ENCODE results near the gene CKB.

The CKB gene

GRCh38 chr14:103520269-103520656 lies 2.4 kb downstream of the CKB start:
- no peak for DNase-seq
- Histone ChIP-seq H3K56ac (ENCODE audit: low read length) (no peak overlapping the region), H4K8ac (ENCODE audit: low read depth, low read length) (no peak overlapping the region), H3K79me1 (ENCODE audit: low read length) (no peaks in the 10 kb centered on the region), H4K5ac (ENCODE audit: low read length) (no peak overlapping the region), H3K4ac (ENCODE audit: low read depth, low read length) (no peak overlapping the region), H2BK5ac (ENCODE audit: low read length) (no peak overlapping the region), H3K4me1 (ENCODE audit: control insufficient read depth, low read depth, low read length) (no peaks in the 10 kb centered on the region), H2AK5ac (ENCODE audit: low read length) (no peak overlapping the region), H3K27me3 (ENCODE audit: insufficient read depth, low read length, poor library complexity) (peaks cover 5% of the 10 kb centered on the region), H2BK120ac (ENCODE audit: low read depth, low read length) (no peak overlapping the region), H2BK15ac (replicated peaks; ENCODE audit: low read depth) (no peak overlapping the region), H3K9ac (ENCODE audit: low read length) (no peak overlapping the region), H3K36me3 (ENCODE audit: control insufficient read depth, insufficient read depth, low read length) (no peaks in the 10 kb centered on the region), H3K18ac (ENCODE audit: low read length) (no peak overlapping the region), H3K79me2 (ENCODE audit: control insufficient read depth, insufficient read depth, low read length) (no peaks in the 10 kb centered on the region), H3K27ac (ENCODE audit: low read depth, low read length) (no peak overlapping the region), H3K4me2 (ENCODE audit: low read length) (no peak overlapping the region), H3K4me3 (ENCODE audit: low read length) (no peak overlapping the region), H3K23ac (ENCODE audit: low read length) (no peak overlapping the region)
- WGBS (ENCODE audit: extremely low coverage, insufficient coverage, low lambda C conversion rate) = no CpG with 5 or more reads among the region's 10 CpGs

- peaks cover 5% of the 10 kb centered on the region for H3K27me3 ChIP-seq (ENCODE audit: insufficient read depth, low read length, poor library complexity)
- H4K5ac ChIP-seq (ENCODE audit: low read length) = no peak overlapping the region
- no peaks in the 10 kb centered on the region for H3K36me3 ChIP-seq (ENCODE audit: control insufficient read depth, insufficient read depth, low read length)
- no peaks in the 10 kb centered on the region for H3K79me1 ChIP-seq (ENCODE audit: low read length)
- WGBS (ENCODE audit: extremely low coverage, insufficient coverage, low lambda C conversion rate) = no CpG with 5 or more reads among the region's 22 CpGs
- no peak overlapping the region for H3K23ac ChIP-seq (ENCODE audit: low read length)
- H3K56ac ChIP-seq (ENCODE audit: low read length) = no peak overlapping the region
- no peaks in the 10 kb centered on the region for H3K4me1 ChIP-seq (ENCODE audit: control insufficient read depth, low read depth, low read length)
- H3K9ac ChIP-seq (ENCODE audit: low read length) = no peak overlapping the region
- no peak overlapping the region for H3K4ac ChIP-seq (ENCODE audit: low read depth, low read length)
- no peak overlapping the region for H2BK5ac ChIP-seq (ENCODE audit: low read length)
- H3K4me2 ChIP-seq (ENCODE audit: low read length) = no peak overlapping the region
- H3K79me2 ChIP-seq (ENCODE audit: control insufficient read depth, insufficient read depth, low read length) = no peaks in the 10 kb centered on the region
- H3K4me3 ChIP-seq (ENCODE audit: low read length) = no peak overlapping the region
- H2BK15ac ChIP-seq (replicated peaks; ENCODE audit: low read depth) = no peak overlapping the region
- no peak for DNase-seq
- no peak overlapping the region for H2AK5ac ChIP-seq (ENCODE audit: low read length)
- no peak overlapping the region for H3K18ac ChIP-seq (ENCODE audit: low read length)
- H3K27ac ChIP-seq (ENCODE audit: low read depth, low read length) = no peak overlapping the region
- no peak overlapping the region for H2BK120ac ChIP-seq (ENCODE audit: low read depth, low read length)
- H4K8ac ChIP-seq (ENCODE audit: low read depth, low read length) = no peak overlapping the region
These were observed 2.8 kb downstream of the CKB start for GRCh38 chr14:103519837-103520212.

- Histone ChIP-seq H3K4me1 (ENCODE audit: control insufficient read depth, low read depth, low read length) (no peaks in the 10 kb centered on the region), H3K9ac (ENCODE audit: low read length) (no peak overlapping the region), H3K56ac (ENCODE audit: low read length) (no peak overlapping the region), H3K79me2 (ENCODE audit: control insufficient read depth, insufficient read depth, low read length) (no peaks in the 10 kb centered on the region), H3K4me2 (ENCODE audit: low read length) (no peak overlapping the region), H4K5ac (ENCODE audit: low read length) (no peak overlapping the region), H3K27me3 (ENCODE audit: insufficient read depth, low read length, poor library complexity) (peaks cover 5% of the 10 kb centered on the region), H4K8ac (ENCODE audit: low read depth, low read length) (no peak overlapping the region), H3K18ac (ENCODE audit: low read length) (no peak overlapping the region), H2BK5ac (ENCODE audit: low read length) (no peak overlapping the region), H2BK15ac (replicated peaks; ENCODE audit: low read depth) (no peak overlapping the region), H3K79me1 (ENCODE audit: low read length) (no peaks in the 10 kb centered on the region), H2BK120ac (ENCODE audit: low read depth, low read length) (no peak overlapping the region), H3K27ac (ENCODE audit: low read depth, low read length) (no peak overlapping the region), H2AK5ac (ENCODE audit: low read length) (no peak overlapping the region), H3K36me3 (ENCODE audit: control insufficient read depth, insufficient read depth, low read length) (no peaks in the 10 kb centered on the region), H3K4ac (ENCODE audit: low read depth, low read length) (no peak overlapping the region), H3K4me3 (ENCODE audit: low read length) (no peak overlapping the region), H3K23ac (ENCODE audit: low read length) (no peak overlapping the region)
- no CpG with 5 or more reads among the region's 13 CpGs for WGBS (ENCODE audit: extremely low coverage, insufficient coverage, low lambda C conversion rate)
- peak; percentile 50 for DNase-seq
These were observed 3.4 kb downstream of the CKB start for GRCh38 chr14:103519043-103519836.

GRCh38 chr14:103518422-103519042 lies 4.1 kb downstream of the CKB start:
- WGBS (ENCODE audit: extremely low coverage, insufficient coverage, low lambda C conversion rate) = no CpG with 5 or more reads among the region's 9 CpGs
- Histone ChIP-seq H3K56ac (ENCODE audit: low read length) (peak overlapping the region; percentile 27), H3K9ac (ENCODE audit: low read length) (no peak overlapping the region), H3K18ac (ENCODE audit: low read length) (no peak overlapping the region), H3K79me2 (ENCODE audit: control insufficient read depth, insufficient read depth, low read length) (no peaks in the 10 kb centered on the region), H2BK5ac (ENCODE audit: low read length) (no peak overlapping the region), H2AK5ac (ENCODE audit: low read length) (no peak overlapping the region), H3K4ac (ENCODE audit: low read depth, low read length) (no peak overlapping the region), H3K79me1 (ENCODE audit: low read length) (no peaks in the 10 kb centered on the region), H3K4me2 (ENCODE audit: low read length) (no peak overlapping the region), H4K5ac (ENCODE audit: low read length) (no peak overlapping the region), H3K36me3 (ENCODE audit: control insufficient read depth, insufficient read depth, low read length) (no peaks in the 10 kb centered on the region), H3K27ac (ENCODE audit: low read depth, low read length) (no peak overlapping the region), H3K23ac (ENCODE audit: low read length) (no peak overlapping the region), H4K8ac (ENCODE audit: low read depth, low read length) (no peak overlapping the region), H3K4me1 (ENCODE audit: control insufficient read depth, low read depth, low read length) (no peaks in the 10 kb centered on the region), H2BK120ac (ENCODE audit: low read depth, low read length) (no peak overlapping the region), H2BK15ac (replicated peaks; ENCODE audit: low read depth) (no peak overlapping the region), H3K27me3 (ENCODE audit: insufficient read depth, low read length, poor library complexity) (peaks cover 1% of the 10 kb centered on the region), H3K4me3 (ENCODE audit: low read length) (no peak overlapping the region)
- DNase-seq = peak; percentile 62

- H3K4me2 ChIP-seq (ENCODE audit: low read length) = no peak overlapping the region
- H4K5ac ChIP-seq (ENCODE audit: low read length) = no peak overlapping the region
- no CpG with 5 or more reads among the region's 20 CpGs for WGBS (ENCODE audit: extremely low coverage, insufficient coverage, low lambda C conversion rate)
- no peak overlapping the region for H3K18ac ChIP-seq (ENCODE audit: low read length)
- no peaks in the 10 kb centered on the region for H3K79me1 ChIP-seq (ENCODE audit: low read length)
- no peak overlapping the region for H3K4ac ChIP-seq (ENCODE audit: low read depth, low read length)
- no peak overlapping the region for H3K56ac ChIP-seq (ENCODE audit: low read length)
- no peak overlapping the region for H2BK120ac ChIP-seq (ENCODE audit: low read depth, low read length)
- H2BK5ac ChIP-seq (ENCODE audit: low read length) = no peak overlapping the region
- no peaks in the 10 kb centered on the region for H3K36me3 ChIP-seq (ENCODE audit: control insufficient read depth, insufficient read depth, low read length)
- H3K4me3 ChIP-seq (ENCODE audit: low read length) = no peak overlapping the region
- H3K9ac ChIP-seq (ENCODE audit: low read length) = no peak overlapping the region
- H2BK15ac ChIP-seq (replicated peaks; ENCODE audit: low read depth) = no peak overlapping the region
- DNase-seq = no peak
- no peak overlapping the region for H2AK5ac ChIP-seq (ENCODE audit: low read length)
- no peaks in the 10 kb centered on the region for H3K27me3 ChIP-seq (ENCODE audit: insufficient read depth, low read length, poor library complexity)
- H3K27ac ChIP-seq (ENCODE audit: low read depth, low read length) = no peak overlapping the region
- no peak overlapping the region for H3K23ac ChIP-seq (ENCODE audit: low read length)
- H4K8ac ChIP-seq (ENCODE audit: low read depth, low read length) = no peak overlapping the region
- no peaks in the 10 kb centered on the region for H3K4me1 ChIP-seq (ENCODE audit: control insufficient read depth, low read depth, low read length)
- no peaks in the 10 kb centered on the region for H3K79me2 ChIP-seq (ENCODE audit: control insufficient read depth, insufficient read depth, low read length)
These were observed 4.8 kb downstream of the CKB start for GRCh38 chr14:103517721-103518421.
